Keratinocyte (primary cell): ENCODE data around the gene SS18L1. TPM values are rescaled to one million over a fixed set of nuclear protein-coding genes. Genes with fewer than 3 reads are reported as not detected.

Source experiments
- DNase-seq: peaks from one replicate; pipeline ENCODE4 v3.0.0-alpha.2; 2011; ENCODE audit warnings: low read depth, missing footprints, low spot score
- FAIRE-seq: peaks from 2 replicates; lab custom pipeline; 2011; peaks lifted over from hg19 to GRCh38; lab: Jason Lieb, UNC
- H2AFZ ChIP-seq: 2 replicates; pipeline ENCODE4 v1.6.0; 2012; ENCODE audit warnings: low read length, control low read depth, inconsistent platforms; ENCODE audit not compliant: control insufficient read depth
- H3K27ac ChIP-seq: 2 replicates; pipeline ENCODE4 v1.5.1; 2011; ENCODE audit warnings: low read length; ENCODE audit not compliant: control insufficient read depth, insufficient read depth
- H3K27me3 ChIP-seq: 3 replicates; pipeline ENCODE4 v1.6.0; 2011; ENCODE audit warnings: low read length; ENCODE audit not compliant: control insufficient read depth, insufficient read depth; ENCODE audit errors: extremely low read depth
- H3K36me3 ChIP-seq, 2 experiments: 2 replicates in 1 of 2; 3 replicates in 1 of 2; pipeline ENCODE4 v1.5.1; 2011; ENCODE audit warnings: low read length in 2 of 2, mild to moderate bottlenecking in 1 of 2; ENCODE audit not compliant: control insufficient read depth in 2 of 2, insufficient read depth in 2 of 2; ENCODE audit errors: extremely low read depth in 1 of 2
- H3K4me1 ChIP-seq: 3 replicates; pipeline ENCODE4 v1.5.1; 2011; ENCODE audit warnings: low read length; ENCODE audit not compliant: control insufficient read depth, insufficient read depth; ENCODE audit errors: extremely low read depth
- H3K4me2 ChIP-seq: 3 replicates; pipeline ENCODE4 v1.6.0; 2011; ENCODE audit warnings: low read depth, low read length; ENCODE audit not compliant: control insufficient read depth, insufficient read depth; ENCODE audit errors: extremely low read depth
- H3K4me3 ChIP-seq, 3 experiments: fragments of 200-600 bp in 1 of 3; sonication (generic) in 1 of 3; 2 replicates in 2 of 3; 3 replicates in 1 of 3; pipeline ENCODE4 v1.5.1; 2011 to 2016; ENCODE audit warnings: low read length in 3 of 3, mild to moderate bottlenecking in 3 of 3, control low read depth in 2 of 3, inconsistent platforms in 1 of 3, low read depth in 1 of 3, mixed read lengths in 1 of 3, mixed run types in 1 of 3, moderate library complexity in 1 of 3; ENCODE audit not compliant: control insufficient read depth in 2 of 3, insufficient read depth in 2 of 3; ENCODE audit errors: extremely low read depth in 1 of 3
- H3K79me2 ChIP-seq: 2 replicates; pipeline ENCODE4 v1.6.0; 2012; ENCODE audit warnings: low read length; ENCODE audit not compliant: control insufficient read depth, insufficient read depth
- H3K9ac ChIP-seq: 3 replicates; pipeline ENCODE4 v1.6.0; 2011; ENCODE audit warnings: low read length; ENCODE audit not compliant: control insufficient read depth, insufficient read depth; ENCODE audit errors: extremely low read depth
- H3K9me1 ChIP-seq: 3 replicates; pipeline ENCODE4 v1.6.0; 2011; ENCODE audit warnings: low read length; ENCODE audit not compliant: control insufficient read depth, insufficient read depth; ENCODE audit errors: extremely low read depth
- H3K9me3 ChIP-seq: 2 replicates; pipeline ENCODE4 v1.5.1; 2012; ENCODE audit warnings: low read depth, low read length; ENCODE audit not compliant: control insufficient read depth
- H4K20me1 ChIP-seq: 3 replicates; pipeline ENCODE4 v1.6.0; 2011; ENCODE audit warnings: low read length; ENCODE audit not compliant: control insufficient read depth, insufficient read depth; ENCODE audit errors: extremely low read depth
- EZH2 ChIP-seq: IDR thresholded peaks from one replicate; pipeline ENCODE4 v1.6.1; 2012; ENCODE audit warnings: inconsistent platforms, mild to moderate bottlenecking, low read length, moderate library complexity
- dilution Hi-C: fragments of 300-500 bp; cut with MboI; formaldehyde crosslinking; loops from one replicate; pipeline ENCODE4 v1.7.0; 2020; ENCODE audit warnings: low sequenced_read_pairs; ENCODE audit not compliant: extremely low pct_ligation_motif_present
- polyA plus RNA-seq, 5 experiments: library from polyadenylated mRNA; depleted of rRNA in 3 of 5; stranded (reverse) in 3 of 5; stranded (forward) in 1 of 5; unstranded in 1 of 5; fragments of >200 nt; gene quantifications; 1 replicate in 1 of 5; 2 replicates in 3 of 5; 3 replicates in 1 of 5; pipeline versions ENCODE4 v1.2.1 to v1.2.3, GENCODE V29; 2011 to 2012; ENCODE audit warnings: missing spikeins in 2 of 5, low read depth in 1 of 5, low replicate concordance in 1 of 5
- TF ChIP-seq, protein P1 (sequence below), 3 experiments: IDR thresholded peaks in 1 of 3; conservative IDR thresholded peaks in 1 of 3; optimal IDR thresholded peaks in 1 of 3; 2 replicates in 2 of 3; 3 replicates in 1 of 3; pipeline versions ENCODE3 to v1.5.1; 2011; ENCODE audit warnings: low read length in 3 of 3, mild to moderate bottlenecking in 3 of 3, moderate library complexity in 2 of 3, control low read depth in 1 of 3, inconsistent platforms in 1 of 3; ENCODE audit not compliant: insufficient read depth in 2 of 3; ENCODE audit errors: extremely low read depth in 1 of 3

SS18L1 gene
- polyA plus RNA-seq, 1 donor (not counting 4 experiments of a cell fraction or from before 2014, with no cell fraction given) = 9.4 TPM

DNA sequence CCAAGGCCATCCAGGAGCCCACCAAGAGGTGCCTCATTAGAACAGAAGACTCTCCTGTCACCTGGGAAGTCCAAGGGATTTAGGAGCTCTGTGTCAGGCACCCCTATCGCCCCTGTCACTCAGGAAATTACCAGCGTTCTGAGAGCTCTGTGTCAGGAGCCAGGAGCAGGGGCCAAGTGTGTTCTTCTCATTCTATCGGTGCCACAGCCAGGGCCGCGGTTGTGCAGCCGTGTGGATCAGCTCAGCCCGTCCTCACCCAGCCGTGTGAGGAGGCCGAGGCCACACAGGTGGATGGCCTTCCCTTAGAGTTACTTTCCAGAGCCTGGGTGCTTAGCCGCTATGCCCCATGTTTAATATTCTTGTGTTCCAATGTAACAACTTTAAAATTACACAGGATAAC lies 49.1 kb downstream of the SS18L1 start:
- Histone ChIP-seq H3K9ac (no peak overlapping the region), H3K9me1 (no peaks in the 10 kb centered on the region), H3K27ac (no peak overlapping the region), H3K27me3 (no peaks in the 10 kb centered on the region), H2AFZ (no peak overlapping the region), H3K79me2 (peaks cover 49% of the 10 kb centered on the region), H3K4me3 (no peak overlapping the region), H3K9me3 (no peaks in the 10 kb centered on the region), H3K4me2 (no peak overlapping the region), H3K36me3 (peaks cover 22 to 25% of the 10 kb centered on the region in 2 experiments), H4K20me1 (no peaks in the 10 kb centered on the region), H3K4me1 (peaks cover 3% of the 10 kb centered on the region)
- FAIRE-seq (no peak), DNase-seq (no peak)
- no peak for TF ChIP-seq EZH2
- TF ChIP-seq, protein P1, sequence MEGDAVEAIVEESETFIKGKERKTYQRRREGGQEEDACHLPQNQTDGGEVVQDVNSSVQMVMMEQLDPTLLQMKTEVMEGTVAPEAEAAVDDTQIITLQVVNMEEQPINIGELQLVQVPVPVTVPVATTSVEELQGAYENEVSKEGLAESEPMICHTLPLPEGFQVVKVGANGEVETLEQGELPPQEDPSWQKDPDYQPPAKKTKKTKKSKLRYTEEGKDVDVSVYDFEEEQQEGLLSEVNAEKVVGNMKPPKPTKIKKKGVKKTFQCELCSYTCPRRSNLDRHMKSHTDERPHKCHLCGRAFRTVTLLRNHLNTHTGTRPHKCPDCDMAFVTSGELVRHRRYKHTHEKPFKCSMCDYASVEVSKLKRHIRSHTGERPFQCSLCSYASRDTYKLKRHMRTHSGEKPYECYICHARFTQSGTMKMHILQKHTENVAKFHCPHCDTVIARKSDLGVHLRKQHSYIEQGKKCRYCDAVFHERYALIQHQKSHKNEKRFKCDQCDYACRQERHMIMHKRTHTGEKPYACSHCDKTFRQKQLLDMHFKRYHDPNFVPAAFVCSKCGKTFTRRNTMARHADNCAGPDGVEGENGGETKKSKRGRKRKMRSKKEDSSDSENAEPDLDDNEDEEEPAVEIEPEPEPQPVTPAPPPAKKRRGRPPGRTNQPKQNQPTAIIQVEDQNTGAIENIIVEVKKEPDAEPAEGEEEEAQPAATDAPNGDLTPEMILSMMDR (optimal IDR thresholded peaks at IDR 0.05 in 1 of 3, IDR thresholded peaks at IDR 0.05 in 1 of 3, conservative IDR thresholded peaks at IDR 0.05 in 1 of 3; ENCODE audit: extremely low read depth in 1 of 3, insufficient read depth in 2 of 3, low read length in 3 of 3) = no peak
- dilution Hi-C loops = no loop called here

DNA sequence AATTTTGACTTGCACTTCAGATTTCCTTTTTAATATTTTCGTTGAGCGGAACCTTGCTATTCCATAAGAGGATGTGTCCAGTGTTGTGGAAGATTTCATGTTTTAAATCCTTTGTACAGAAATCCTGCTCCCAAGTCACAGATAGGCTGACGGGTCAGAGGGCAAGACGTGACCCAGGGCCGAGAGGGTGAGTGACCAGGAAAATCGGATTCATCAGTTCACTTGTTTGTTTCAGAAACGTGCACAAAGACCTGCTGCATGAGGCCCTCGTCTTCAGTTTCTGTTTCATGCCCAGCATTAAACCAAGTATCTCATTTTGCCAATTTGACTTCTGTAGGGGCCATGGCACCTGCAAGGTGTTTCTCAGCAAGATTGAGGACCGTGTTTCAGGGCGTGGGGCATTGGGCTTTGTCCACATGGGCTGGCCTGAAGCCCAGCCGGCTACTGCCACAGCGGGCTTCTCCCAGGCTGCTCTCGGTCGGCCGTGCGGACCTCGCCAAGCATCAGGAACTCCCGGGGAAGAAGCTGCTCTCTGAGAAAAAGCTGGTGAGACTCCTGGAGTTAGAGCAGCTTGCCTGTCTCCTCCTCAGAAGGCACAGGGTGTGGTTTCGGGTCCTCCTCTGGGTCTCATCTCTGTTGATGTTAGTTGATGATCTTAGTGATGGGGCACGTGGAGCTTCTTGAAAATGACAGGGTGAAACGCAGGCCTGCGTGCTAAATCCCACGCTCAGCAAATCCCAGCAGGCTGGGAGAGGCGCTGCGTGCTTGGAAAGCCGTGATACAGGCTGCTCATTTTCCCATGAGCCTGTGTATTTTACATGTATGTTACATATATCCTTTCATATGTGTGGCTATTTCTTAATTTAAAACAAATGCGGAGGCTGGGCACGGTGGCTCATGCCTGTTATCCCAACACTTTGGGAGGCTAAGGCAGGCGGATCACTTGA lies 49.8 kb downstream of the SS18L1 start:
- H3K79me2 ChIP-seq = peaks cover 44% of the 10 kb centered on the region
- no peak overlapping the region for H3K9ac ChIP-seq
- H3K36me3 ChIP-seq = peaks cover 29 to 33% of the 10 kb centered on the region in 2 experiments
- H3K9me1 ChIP-seq = no peaks in the 10 kb centered on the region
- no peak overlapping the region for H3K4me3 ChIP-seq
- H3K4me1 ChIP-seq = no peaks in the 10 kb centered on the region
- FAIRE-seq = no peak
- H3K27me3 ChIP-seq = no peaks in the 10 kb centered on the region
- no peaks in the 10 kb centered on the region for H3K9me3 ChIP-seq
- TF ChIP-seq, protein P1 (optimal IDR thresholded peaks at IDR 0.05 in 1 of 3, IDR thresholded peaks at IDR 0.05 in 1 of 3, conservative IDR thresholded peaks at IDR 0.05 in 1 of 3; ENCODE audit: extremely low read depth in 1 of 3, insufficient read depth in 2 of 3, low read length in 3 of 3) = no peak
- TF ChIP-seq EZH2 = no peak
- H3K27ac ChIP-seq = no peak overlapping the region
- H2AFZ ChIP-seq = no peak overlapping the region
- no peak overlapping the region for H3K4me2 ChIP-seq
- DNase-seq = no peak
- H4K20me1 ChIP-seq = no peaks in the 10 kb centered on the region
- dilution Hi-C loops = no loop called here
